NCI-H2227 (cell line): ENCODE data around the gene ARHGAP10.
"Not testable (repeated sequence)": the region's sequence is repeated elsewhere in the genome, so short reads cannot be mapped to it uniquely, and the experiment has no call there.

Experiments
- DNase-seq: peaks from one replicate; lab custom pipeline; 2025; ENCODE audit not compliant: unreplicated experiment; lab: John Stamatoyannopoulos, UW

Gene ARHGAP10

GRCh38 chr4:147791341-147791740 lies 59.5 kb downstream of the ARHGAP10 start:
- no peak for DNase-seq

GRCh38 chr4:147791865-147792264 lies 60.0 kb downstream of the ARHGAP10 start:
- DNase-seq = no peak

GRCh38 chr4:147793569-147794313 lies 61.9 kb downstream of the ARHGAP10 start:
- DNase-seq = no peak

- no peak for DNase-seq
These were observed 62.4 kb downstream of the ARHGAP10 start for GRCh38 chr4:147794314-147794680.

GRCh38 chr4:147794787-147795413 lies 63.0 kb downstream of the ARHGAP10 start:
- DNase-seq = no peak

GRCh38 chr4:147799057-147799456 lies 67.2 kb downstream of the ARHGAP10 start:
- DNase-seq = not testable (repeated sequence)

GRCh38 chr4:147799986-147800555 lies 68.2 kb downstream of the ARHGAP10 start:
- DNase-seq = no peak

GRCh38 chr4:147801820-147802219 lies 69.9 kb downstream of the ARHGAP10 start:
- no peak for DNase-seq

GRCh38 chr4:147802346-147802745 lies 70.5 kb downstream of the ARHGAP10 start:
- DNase-seq = no peak

- DNase-seq = no peak
These were observed 74.1 kb downstream of the ARHGAP10 start for GRCh38 chr4:147805946-147806345.

- DNase-seq = no peak
These were observed 76.6 kb downstream of the ARHGAP10 start for GRCh38 chr4:147808447-147808846.

GRCh38 chr4:147809211-147809610 lies 77.3 kb downstream of the ARHGAP10 start:
- DNase-seq = no peak

- no peak for DNase-seq
These were observed 80.0 kb downstream of the ARHGAP10 start for GRCh38 chr4:147811878-147812277.

GRCh38 chr4:147813109-147813773 lies 81.4 kb downstream of the ARHGAP10 start:
- DNase-seq = no peak

- no peak for DNase-seq
These were observed 82.1 kb downstream of the ARHGAP10 start for GRCh38 chr4:147813973-147814372.

- DNase-seq = no peak
These were observed 82.5 kb downstream of the ARHGAP10 start for GRCh38 chr4:147814376-147814775.

- DNase-seq = no peak
These were observed 83.9 kb downstream of the ARHGAP10 start for GRCh38 chr4:147815741-147816140.

GRCh38 chr4:147816382-147817254 lies 84.7 kb downstream of the ARHGAP10 start:
- no peak for DNase-seq

- no peak for DNase-seq
These were observed 89.1 kb downstream of the ARHGAP10 start for GRCh38 chr4:147820975-147821374.

GRCh38 chr4:147821555-147821954 lies 89.7 kb downstream of the ARHGAP10 start:
- DNase-seq = no peak

- no peak for DNase-seq
These were observed 90.2 kb downstream of the ARHGAP10 start for GRCh38 chr4:147822128-147822527.
